Measurements from ENCODE around the gene ACTL10. TPM values are rescaled to one million over a fixed set of nuclear protein-coding genes. Genes with fewer than 3 reads are reported as not detected.
"Not testable (repeated sequence)": the region's sequence is repeated elsewhere in the genome, so short reads cannot be mapped to it uniquely, and the experiment has no call there.

The ACTL10 gene
- total and polyA plus RNA-seq, 7 donors = 0.04 to 0.74 (median 0.39) TPM; not detected in 1

GRCh38 chr20:33645396-33645795 is 21.3 kb upstream of the ACTL10 start:
- Histone ChIP-seq H3K4me3 (no peak overlapping the region), H3K27me3 (ENCODE audit: insufficient read depth in 3 of 3, low read length in 2 of 3) (no peaks in the 10 kb centered on the region), H3K4me1 (peaks cover 28% of the 10 kb centered on the region), H3K36me3 (ENCODE audit: insufficient read depth in 1 of 2, low read depth in 1 of 2) (peaks cover 2 to 48% of the 10 kb centered on the region in 2 donors), H3K9me3 (no peaks in the 10 kb centered on the region), H3K27ac (no peak overlapping the region)
- TF ChIP-seq CTCF (IDR thresholded peaks at IDR 0.05) = no peak
- ATAC-seq (no peak), DNase-seq (no peak)
- WGBS, 3 donors = 79 to 92% (median 87%) methylated on average over 2 of the region's 2 CpGs
- intact Hi-C loops (cut with DNase I) = no loop called here

- Histone ChIP-seq H3K4me1 (peaks cover 28% of the 10 kb centered on the region), H3K9me3 (no peaks in the 10 kb centered on the region), H3K36me3 (ENCODE audit: insufficient read depth in 1 of 2, low read depth in 1 of 2) (peaks cover 2 to 40% of the 10 kb centered on the region in 2 donors), H3K27ac (no peak overlapping the region), H3K27me3 (ENCODE audit: insufficient read depth in 3 of 3, low read length in 2 of 3) (no peaks in the 10 kb centered on the region), H3K4me3 (no peak overlapping the region)
- intact Hi-C loops (cut with DNase I) = no loop called here
- DNase-seq (no peak), ATAC-seq (no peak)
- WGBS, 3 donors = 83 to 92% (median 90%) methylated on average over 5 of the region's 5 CpGs
- no peak for TF ChIP-seq CTCF (IDR thresholded peaks at IDR 0.05)
Measured at GRCh38 chr20:33646191-33646590, 20.6 kb upstream of the ACTL10 start.

GRCh38 chr20:33646959-33647602 is 19.7 kb upstream of the ACTL10 start:
- not testable (repeated sequence) for H3K27ac ChIP-seq

GRCh38 chr20:33647603-33648395 is 18.9 kb upstream of the ACTL10 start:
- ATAC-seq (peak in 3 of 4 donors; percentile 1 to 22 (median 12)), DNase-seq (no peak)
- Histone ChIP-seq H3K27me3 (ENCODE audit: insufficient read depth in 3 of 3, low read length in 2 of 3) (no peaks in the 10 kb centered on the region), H3K9me3 (no peaks in the 10 kb centered on the region), H3K4me3 (no peak overlapping the region), H3K36me3 (ENCODE audit: insufficient read depth in 1 of 2, low read depth in 1 of 2) (peaks cover 0 to 27% of the 10 kb centered on the region in 2 donors), H3K4me1 (peaks cover 28% of the 10 kb centered on the region), H3K27ac (no peak overlapping the region)
- WGBS, 3 donors = 63 to 86% (median 69%) methylated on average over 11 of the region's 11 CpGs
- no peak for TF ChIP-seq CTCF (IDR thresholded peaks at IDR 0.05)
- intact Hi-C loops (cut with DNase I) = no loop called here

More at GRCh38 chr20:33646959-33647602, 19.7 kb upstream of the ACTL10 start:
- H3K9me3 ChIP-seq; H3K4me3 ChIP-seq; ATAC-seq; H3K27me3 ChIP-seq (ENCODE audit: insufficient read depth in 3 of 3, low read length in 2 of 3); DNase-seq; intact Hi-C loops (cut with DNase I): not testable (repeated sequence)
- peaks cover 0 to 34% of the 10 kb centered on the region in 2 donors for H3K36me3 ChIP-seq (ENCODE audit: insufficient read depth in 1 of 2, low read depth in 1 of 2)
- 80 to 91% (median 83%) methylated on average over 14 of the region's 14 CpGs for WGBS, 3 donors
- peaks cover 28% of the 10 kb centered on the region for H3K4me1 ChIP-seq

GRCh38 chr20:33648396-33649004 is 18.2 kb upstream of the ACTL10 start:
- ATAC-seq = peak; percentile 29 to 51 (median 43)
- no peak for TF ChIP-seq CTCF (IDR thresholded peaks at IDR 0.05)
- no peak for DNase-seq
- Histone ChIP-seq H3K27me3 (ENCODE audit: insufficient read depth in 3 of 3, low read length in 2 of 3) (no peaks in the 10 kb centered on the region), H3K9me3 (no peaks in the 10 kb centered on the region), H3K4me1 (peaks cover 28% of the 10 kb centered on the region), H3K4me3 (no peak overlapping the region), H3K36me3 (ENCODE audit: insufficient read depth in 1 of 2, low read depth in 1 of 2) (peaks cover 0 to 23% of the 10 kb centered on the region in 2 donors), H3K27ac (peak overlapping the region; percentile 23)
- WGBS, 3 donors = 39 to 61% (median 49%) methylated on average over 14 of the region's 14 CpGs
- intact Hi-C loops (cut with DNase I) = no loop called here

All from psoas muscle (tissue), 8 donors.